Melanocyte of skin (primary cell): ENCODE data around the gene FBXO21. TPM values are rescaled to one million over a fixed set of nuclear protein-coding genes. Genes with fewer than 3 reads are reported as not detected.

Experiments
- total RNA-seq, 2 donors: library from RNA; depleted of rRNA; stranded (reverse); fragments of >200 nt; gene quantifications; 2 replicates each; pipeline ENCODE4 v1.2.3, GENCODE V29; 2012

FBXO21 gene, protein sequence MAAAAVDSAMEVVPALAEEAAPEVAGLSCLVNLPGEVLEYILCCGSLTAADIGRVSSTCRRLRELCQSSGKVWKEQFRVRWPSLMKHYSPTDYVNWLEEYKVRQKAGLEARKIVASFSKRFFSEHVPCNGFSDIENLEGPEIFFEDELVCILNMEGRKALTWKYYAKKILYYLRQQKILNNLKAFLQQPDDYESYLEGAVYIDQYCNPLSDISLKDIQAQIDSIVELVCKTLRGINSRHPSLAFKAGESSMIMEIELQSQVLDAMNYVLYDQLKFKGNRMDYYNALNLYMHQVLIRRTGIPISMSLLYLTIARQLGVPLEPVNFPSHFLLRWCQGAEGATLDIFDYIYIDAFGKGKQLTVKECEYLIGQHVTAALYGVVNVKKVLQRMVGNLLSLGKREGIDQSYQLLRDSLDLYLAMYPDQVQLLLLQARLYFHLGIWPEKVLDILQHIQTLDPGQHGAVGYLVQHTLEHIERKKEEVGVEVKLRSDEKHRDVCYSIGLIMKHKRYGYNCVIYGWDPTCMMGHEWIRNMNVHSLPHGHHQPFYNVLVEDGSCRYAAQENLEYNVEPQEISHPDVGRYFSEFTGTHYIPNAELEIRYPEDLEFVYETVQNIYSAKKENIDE
- total RNA-seq: 10 to 100 TPM; 29.6 to 46.6 TPM

DNA sequence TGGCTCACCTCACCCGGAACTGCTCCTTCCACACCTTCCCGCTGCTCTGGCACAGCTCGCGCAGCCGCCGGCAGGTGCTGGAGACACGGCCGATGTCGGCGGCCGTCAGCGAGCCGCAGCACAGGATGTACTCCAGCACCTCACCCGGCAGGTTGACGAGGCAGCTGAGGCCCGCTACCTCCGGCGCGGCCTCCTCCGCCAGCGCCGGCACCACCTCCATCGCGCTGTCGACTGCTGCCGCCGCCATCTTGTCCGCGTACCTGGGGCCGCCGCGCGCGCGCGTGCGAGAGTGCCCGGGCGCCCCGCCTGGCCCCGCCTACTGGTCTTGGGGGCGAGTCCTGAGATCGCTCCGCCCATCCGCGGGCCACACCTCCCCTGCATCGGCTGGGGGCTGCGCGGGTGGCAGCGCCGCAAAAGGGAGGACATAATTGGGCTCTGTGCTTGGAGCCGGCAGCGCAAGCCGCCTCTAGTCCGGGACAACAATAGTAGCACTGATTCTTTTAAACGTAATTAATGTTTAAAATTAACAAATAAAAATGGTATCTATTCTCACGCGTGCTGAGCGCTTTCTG, at the start of gene FBXO21:
Gene FBXO21, minus strand, starts transcription at position 261 of the 572 bp plus-strand sequence. Its CDS starts 14 bp downstream, at position 247.

Other genes with a start within 250 kb of the FBXO21 start
- not detected for gene TESC, start 91.1 kb downstream of the FBXO21 start, total RNA-seq
- gene NOS1, start 171.2 kb upstream of the FBXO21 start, total RNA-seq: not detected